HG03139 (cell line): ENCODE data around the gene COIL.
"Not testable (repeated sequence)": the region's sequence is repeated elsewhere in the genome, so short reads cannot be mapped to it uniquely, and the experiment has no call there.

Experiments used
- ATAC-seq: cut with Tn5 transposase; IDR thresholded peaks from one replicate; pipeline ENCODE4 v1.9.1; 2021; ENCODE audit not compliant: unreplicated experiment

The COIL gene

GRCh38 chr17:56979091-56979480 is 18.2 kb upstream of the COIL start:
- ATAC-seq, result no peak

- ATAC-seq, result no peak
These were observed 17.7 kb upstream of the COIL start for GRCh38 chr17:56978441-56979090.

GRCh38 chr17:56977673-56978395 is 17.0 kb upstream of the COIL start, which contains the start of gene SCPEP1:
SCPEP1 (plus strand) TSS chr17:56978131; CDS start chr17:56978160, 29 bp downstream.
- peak; percentile 63 for ATAC-seq

- no peak for ATAC-seq
These were observed 16.2 kb upstream of the COIL start for GRCh38 chr17:56976941-56977608.

GRCh38 chr17:56975656-56976055 is 14.8 kb upstream of the COIL start:
- ATAC-seq, result no peak

DNA sequence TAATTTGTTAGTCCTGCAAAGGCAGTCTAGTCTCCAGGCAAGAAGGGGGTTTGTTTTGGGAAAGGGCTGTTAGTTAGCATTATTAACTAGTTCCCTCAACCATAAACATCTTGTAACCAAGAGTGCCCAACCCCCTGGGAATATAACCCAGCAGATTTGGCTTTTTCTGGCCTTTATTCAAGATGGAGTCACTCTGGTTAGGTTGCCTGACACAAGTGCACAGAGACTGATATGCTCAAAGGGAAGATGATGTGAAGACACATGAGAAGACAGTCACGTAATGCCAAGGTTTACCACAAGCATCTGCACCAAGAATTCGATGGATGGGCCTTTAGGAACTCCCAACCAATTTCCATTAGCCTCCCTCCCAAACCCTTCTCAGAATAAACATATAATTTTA is 13.2 kb upstream of the COIL start:
- no peak for ATAC-seq

DNA sequence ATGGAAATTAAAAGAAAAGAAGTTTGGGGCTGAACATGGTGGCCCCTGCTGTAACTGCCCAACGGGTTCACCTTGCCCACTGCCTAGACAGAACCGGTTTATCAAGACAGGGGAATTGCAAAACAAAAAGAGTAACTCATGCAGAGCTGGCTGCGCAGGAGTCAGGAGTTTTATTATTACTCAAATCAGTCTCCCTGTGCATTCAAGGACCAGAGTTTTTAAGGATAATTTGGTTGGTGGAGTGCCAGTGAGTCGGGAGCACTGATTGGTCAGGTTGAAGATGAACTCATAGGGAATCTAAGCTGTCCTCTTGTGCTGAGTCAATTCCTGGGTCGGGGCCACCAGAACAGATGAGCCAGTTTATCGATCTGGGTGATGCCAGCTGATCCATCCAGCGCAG is 12.7 kb upstream of the COIL start:
- ATAC-seq, result no peak

GRCh38 chr17:56972111-56972730 is 11.4 kb upstream of the COIL start:
- ATAC-seq, result no peak

GRCh38 chr17:56970974-56971373 is 10.1 kb upstream of the COIL start:
- ATAC-seq, result no peak

GRCh38 chr17:56966338-56966737 is 5.5 kb upstream of the COIL start:
- ATAC-seq, result no peak

- ATAC-seq, result not testable (repeated sequence)
These were observed 4.8 kb upstream of the COIL start for GRCh38 chr17:56965681-56966080.

GRCh38 chr17:56965241-56965640 is 4.4 kb upstream of the COIL start:
- not testable (repeated sequence) for ATAC-seq

GRCh38 chr17:56956992-56957391 is 3.9 kb downstream of the COIL start:
- ATAC-seq, result no peak

DNA sequence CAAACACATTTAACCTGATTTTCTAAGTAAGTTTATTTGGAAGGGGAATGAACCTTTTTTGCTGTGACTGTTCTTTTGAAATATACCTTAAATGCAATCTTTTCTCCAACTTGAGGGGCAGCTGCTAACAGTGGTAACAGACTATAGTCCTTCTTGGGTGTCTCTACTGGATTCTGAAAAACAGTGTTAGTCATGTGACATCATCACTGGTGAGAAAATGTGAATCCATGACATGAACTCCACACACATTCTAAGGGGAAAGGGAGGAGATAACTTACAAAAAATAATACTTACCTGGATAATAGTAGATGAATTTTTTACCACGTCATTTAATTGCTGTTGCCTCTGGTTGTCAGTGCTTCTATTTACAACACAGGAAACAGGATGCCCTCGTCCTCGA is 11.3 kb downstream of the COIL start:
- no peak for ATAC-seq

DNA sequence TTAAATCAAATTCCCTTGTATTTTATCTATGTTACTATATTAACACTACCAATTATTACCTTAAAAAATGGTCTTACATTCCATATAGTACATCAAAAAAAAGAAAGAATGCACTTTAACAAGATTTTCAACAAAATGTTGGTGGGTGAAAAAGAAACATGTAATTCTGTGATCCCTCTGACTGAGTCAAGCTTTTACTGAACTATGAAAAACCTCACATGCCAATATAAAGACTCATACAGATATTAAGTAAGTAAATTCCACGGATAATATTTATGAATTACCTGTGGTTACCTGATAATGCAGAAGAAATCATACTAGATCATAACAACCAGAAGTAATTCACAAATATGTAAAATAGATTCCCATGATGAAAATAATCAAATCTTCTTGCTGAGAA is 12.4 kb downstream of the COIL start:
- ATAC-seq, result no peak

- no peak for ATAC-seq
These were observed 13.1 kb downstream of the COIL start for GRCh38 chr17:56947741-56948140.

- no peak for ATAC-seq
These were observed 14.8 kb downstream of the COIL start for GRCh38 chr17:56945938-56946505.

- no peak for ATAC-seq
These were observed 17.2 kb downstream of the COIL start for GRCh38 chr17:56943505-56944125.

DNA sequence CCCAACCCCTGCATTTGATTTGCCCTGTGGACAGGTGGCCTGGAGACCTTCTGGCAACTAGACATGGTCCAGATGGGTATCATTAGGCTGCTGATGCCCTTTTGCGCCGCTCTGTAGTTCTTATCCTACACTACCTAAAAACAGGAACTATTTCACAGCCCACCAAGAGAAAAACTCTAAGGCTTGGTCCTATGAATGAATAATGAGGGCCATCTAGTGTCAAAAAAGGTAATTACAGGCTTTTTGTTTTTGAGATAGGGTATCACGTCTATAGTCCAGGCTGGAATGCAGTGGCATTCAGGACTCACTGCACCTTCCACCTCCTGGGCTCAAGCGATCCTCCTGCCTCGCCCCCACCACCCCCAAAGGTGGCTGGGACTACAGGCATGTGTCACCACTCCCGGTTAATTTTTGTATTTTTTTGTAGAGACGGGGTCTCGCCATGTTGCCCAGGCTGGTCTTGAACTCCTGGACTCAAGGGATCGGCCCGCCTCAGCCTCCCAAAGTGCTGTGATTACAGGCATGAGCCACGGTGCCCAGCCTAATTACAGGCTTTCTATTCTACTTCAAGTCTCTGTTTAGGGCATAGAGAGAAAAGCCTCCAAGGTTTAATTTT is 20.9 kb downstream of the COIL start:
- ATAC-seq, result no peak

DNA sequence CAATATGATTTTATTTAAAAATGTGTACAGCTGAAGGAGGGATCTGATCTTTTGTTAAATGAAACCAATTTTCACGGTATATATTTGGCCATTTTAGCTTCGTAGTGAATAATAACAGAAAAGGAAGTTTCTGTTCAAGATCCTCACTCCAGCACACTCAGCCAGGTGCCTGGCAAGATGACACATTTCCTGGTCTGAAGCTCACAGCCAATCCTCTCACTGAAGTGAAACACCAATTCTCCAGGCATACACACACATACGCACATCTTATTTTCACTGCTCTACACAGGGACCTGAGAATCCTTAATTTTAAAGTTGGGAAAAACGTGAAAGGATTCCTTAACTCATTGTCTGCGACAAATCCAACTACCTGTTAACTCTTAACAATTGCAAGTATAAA is 22.6 kb downstream of the COIL start:
- not testable (repeated sequence) for ATAC-seq
